GM12872 (cell line): ENCODE results near the gene MCEMP1.

ENCODE experiments used
- CTCF ChIP-seq: IDR thresholded peaks from 3 replicates; pipeline ENCODE4 v1.5.1; 2011; ENCODE audit warnings: low read depth, mild to moderate bottlenecking, low read length, moderate library complexity; ENCODE audit not compliant: insufficient read depth

The MCEMP1 gene

GRCh38 chr19:7718668-7719067 lies 41.8 kb downstream of the MCEMP1 start:
- TF ChIP-seq CTCF, result no peak

GRCh38 chr19:7720351-7720750 lies 43.5 kb downstream of the MCEMP1 start:
- no peak for TF ChIP-seq CTCF

- TF ChIP-seq CTCF, result no peak
These were observed 45.4 kb downstream of the MCEMP1 start for GRCh38 chr19:7722231-7722651.

- TF ChIP-seq CTCF, result no peak
These were observed 48.9 kb downstream of the MCEMP1 start for GRCh38 chr19:7725791-7726190.

GRCh38 chr19:7729211-7729610 lies 52.3 kb downstream of the MCEMP1 start:
- no peak for TF ChIP-seq CTCF
